Parathyroid adenoma (tissue), 2 donors: ENCODE measurements around the gene SCLT1.

Experiments used
- H2AFZ ChIP-seq: fragments of 300-600 bp; sonication (generic); one replicate; pipeline ENCODE4 v1.7.0; 2017; ENCODE audit warnings: antibody characterized with exemption, mild to moderate bottlenecking
- H3K27ac ChIP-seq: fragments of 300-600 bp; sonication (generic); one replicate; pipeline ENCODE4 v1.7.0; 2017
- H3K27me3 ChIP-seq: fragments of 300-600 bp; sonication (generic); one replicate; pipeline ENCODE4 v1.7.0; 2017; ENCODE audit warnings: low read length; ENCODE audit not compliant: control insufficient read depth, insufficient read depth
- H3K36me3 ChIP-seq: fragments of 300-600 bp; sonication (generic); one replicate; pipeline ENCODE4 v1.7.0; 2017; ENCODE audit warnings: low read length; ENCODE audit not compliant: control insufficient read depth, insufficient read depth
- H3K4me1 ChIP-seq: fragments of 300-600 bp; sonication (generic); one replicate; pipeline ENCODE4 v1.7.0; 2017; ENCODE audit warnings: control low read depth
- H3K4me2 ChIP-seq: fragments of 300-600 bp; sonication (generic); one replicate; pipeline ENCODE4 v1.7.0; 2017; ENCODE audit warnings: low read length
- H3K4me3 ChIP-seq: fragments of 300-600 bp; sonication (generic); one replicate; pipeline ENCODE4 v1.7.0; 2017; ENCODE audit warnings: low read depth, low read length
- H3K79me2 ChIP-seq: fragments of 300-600 bp; sonication (generic); one replicate; pipeline ENCODE4 v1.7.0; 2017; ENCODE audit warnings: control low read depth
- H3K9ac ChIP-seq: fragments of 300-600 bp; sonication (generic); one replicate; pipeline ENCODE4 v1.7.0; 2017; ENCODE audit warnings: mild to moderate bottlenecking
- H3K9me3 ChIP-seq: fragments of 300-600 bp; sonication (generic); one replicate; pipeline ENCODE4 v1.7.0; 2017; ENCODE audit warnings: low read length; ENCODE audit not compliant: control insufficient read depth
- TF ChIP-seq, protein P1 (sequence below): fragments of 300-600 bp; sonication (generic); IDR thresholded peaks from one replicate; pipeline ENCODE4 v1.7.0; 2017; ENCODE audit warnings: antibody characterized with exemption, mild to moderate bottlenecking
- donor health status: primary hyperparathyroidism.

Gene SCLT1

DNA sequence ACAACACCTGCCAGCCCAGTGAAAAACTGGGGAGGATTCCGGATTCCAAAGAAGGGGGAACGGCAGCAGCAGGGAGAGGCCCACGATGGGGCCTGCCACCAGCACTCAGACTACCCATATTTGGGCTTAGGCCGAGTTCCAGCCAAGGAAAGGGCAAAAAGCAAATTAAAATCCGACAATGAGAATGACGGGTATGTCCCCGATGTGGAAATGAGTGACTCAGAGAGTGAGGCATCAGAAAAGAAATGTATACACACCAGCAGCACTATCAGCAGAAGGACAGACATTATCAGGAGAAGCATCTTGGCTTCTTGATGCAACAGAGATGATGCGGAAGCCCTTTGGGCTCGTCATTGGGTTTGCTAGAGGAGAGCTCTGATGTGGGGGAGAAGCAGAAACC lies 221.4 kb downstream of the SCLT1 start:
- H3K4me1 ChIP-seq, result no peaks in the 10 kb centered on the region
- no peak overlapping the region for H3K4me3 ChIP-seq
- no peaks in the 10 kb centered on the region for H3K27me3 ChIP-seq
- H3K4me2 ChIP-seq, result no peak overlapping the region
- no peak overlapping the region for H3K27ac ChIP-seq
- TF ChIP-seq, protein P1, sequence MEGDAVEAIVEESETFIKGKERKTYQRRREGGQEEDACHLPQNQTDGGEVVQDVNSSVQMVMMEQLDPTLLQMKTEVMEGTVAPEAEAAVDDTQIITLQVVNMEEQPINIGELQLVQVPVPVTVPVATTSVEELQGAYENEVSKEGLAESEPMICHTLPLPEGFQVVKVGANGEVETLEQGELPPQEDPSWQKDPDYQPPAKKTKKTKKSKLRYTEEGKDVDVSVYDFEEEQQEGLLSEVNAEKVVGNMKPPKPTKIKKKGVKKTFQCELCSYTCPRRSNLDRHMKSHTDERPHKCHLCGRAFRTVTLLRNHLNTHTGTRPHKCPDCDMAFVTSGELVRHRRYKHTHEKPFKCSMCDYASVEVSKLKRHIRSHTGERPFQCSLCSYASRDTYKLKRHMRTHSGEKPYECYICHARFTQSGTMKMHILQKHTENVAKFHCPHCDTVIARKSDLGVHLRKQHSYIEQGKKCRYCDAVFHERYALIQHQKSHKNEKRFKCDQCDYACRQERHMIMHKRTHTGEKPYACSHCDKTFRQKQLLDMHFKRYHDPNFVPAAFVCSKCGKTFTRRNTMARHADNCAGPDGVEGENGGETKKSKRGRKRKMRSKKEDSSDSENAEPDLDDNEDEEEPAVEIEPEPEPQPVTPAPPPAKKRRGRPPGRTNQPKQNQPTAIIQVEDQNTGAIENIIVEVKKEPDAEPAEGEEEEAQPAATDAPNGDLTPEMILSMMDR, result no peak
- H3K9ac ChIP-seq, result no peak overlapping the region
- H3K9me3 ChIP-seq, result no peaks in the 10 kb centered on the region
- no peak overlapping the region for H2AFZ ChIP-seq
- H3K79me2 ChIP-seq, result no peaks in the 10 kb centered on the region
- H3K36me3 ChIP-seq, result no peaks in the 10 kb centered on the region

- H3K9me3 ChIP-seq, result no peaks in the 10 kb centered on the region
- H3K27me3 ChIP-seq, result no peaks in the 10 kb centered on the region
- no peak overlapping the region for H3K4me2 ChIP-seq
- no peaks in the 10 kb centered on the region for H3K36me3 ChIP-seq
- no peak overlapping the region for H3K27ac ChIP-seq
- TF ChIP-seq, protein P1, result no peak
- H3K4me3 ChIP-seq, result no peak overlapping the region
- H2AFZ ChIP-seq, result no peak overlapping the region
- no peaks in the 10 kb centered on the region for H3K4me1 ChIP-seq
- no peak overlapping the region for H3K9ac ChIP-seq
- H3K79me2 ChIP-seq, result no peaks in the 10 kb centered on the region
These were observed 223.4 kb downstream of the SCLT1 start for GRCh38 chr4:128869776-128870509.

DNA sequence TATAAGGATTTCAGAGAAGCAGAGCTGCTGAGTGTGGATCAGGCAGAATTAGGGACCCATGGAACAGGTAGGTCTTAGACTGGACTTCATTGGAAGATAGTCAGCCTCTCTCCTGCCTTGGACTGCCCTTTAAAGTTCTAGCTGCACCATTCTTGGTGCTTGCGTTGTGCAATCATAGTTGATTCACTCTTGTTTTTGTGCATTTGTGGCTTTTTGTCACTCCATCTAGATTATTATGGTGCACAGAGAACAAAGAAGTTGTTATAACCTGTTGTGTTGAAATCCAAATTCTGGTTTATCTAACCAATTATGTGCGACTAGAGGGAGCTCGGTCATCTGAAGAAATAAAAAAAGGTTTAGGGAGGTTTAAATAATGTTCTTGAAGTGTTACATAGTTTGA lies 224.6 kb downstream of the SCLT1 start:
- Histone ChIP-seq H3K4me1 (no peaks in the 10 kb centered on the region), H2AFZ (no peak overlapping the region), H3K9ac (no peak overlapping the region), H3K9me3 (no peaks in the 10 kb centered on the region), H3K4me2 (no peak overlapping the region), H3K36me3 (no peaks in the 10 kb centered on the region), H3K79me2 (no peaks in the 10 kb centered on the region), H3K27ac (no peak overlapping the region), H3K4me3 (no peak overlapping the region), H3K27me3 (no peaks in the 10 kb centered on the region)
- TF ChIP-seq, protein P1, result no peak

DNA sequence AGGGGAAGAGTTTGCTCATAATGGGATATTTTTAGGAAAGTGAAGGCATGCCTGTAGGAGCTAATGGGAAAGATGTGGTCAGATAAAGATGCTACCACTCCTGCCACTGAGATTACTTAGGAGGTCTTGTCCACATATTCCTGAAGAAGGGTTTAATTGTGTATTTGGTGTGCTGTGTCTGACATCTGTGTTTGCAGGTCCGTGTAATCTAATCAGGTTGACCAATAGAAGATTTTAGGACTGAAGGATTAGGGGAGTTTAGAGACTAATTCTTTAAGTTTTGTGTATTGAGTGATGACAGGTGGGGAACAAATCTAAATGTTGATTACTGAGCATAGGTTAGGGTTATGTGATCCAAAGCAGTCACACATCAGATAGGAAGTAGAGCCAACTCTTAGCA lies 226.6 kb downstream of the SCLT1 start:
- H3K9me3 ChIP-seq, result no peaks in the 10 kb centered on the region
- TF ChIP-seq, protein P1, result no peak
- no peaks in the 10 kb centered on the region for H3K4me1 ChIP-seq
- H3K27ac ChIP-seq, result no peak overlapping the region
- no peaks in the 10 kb centered on the region for H3K79me2 ChIP-seq
- H3K27me3 ChIP-seq, result no peaks in the 10 kb centered on the region
- H2AFZ ChIP-seq, result no peak overlapping the region
- H3K36me3 ChIP-seq, result no peaks in the 10 kb centered on the region
- H3K4me3 ChIP-seq, result no peak overlapping the region
- no peak overlapping the region for H3K9ac ChIP-seq
- H3K4me2 ChIP-seq, result no peak overlapping the region

DNA sequence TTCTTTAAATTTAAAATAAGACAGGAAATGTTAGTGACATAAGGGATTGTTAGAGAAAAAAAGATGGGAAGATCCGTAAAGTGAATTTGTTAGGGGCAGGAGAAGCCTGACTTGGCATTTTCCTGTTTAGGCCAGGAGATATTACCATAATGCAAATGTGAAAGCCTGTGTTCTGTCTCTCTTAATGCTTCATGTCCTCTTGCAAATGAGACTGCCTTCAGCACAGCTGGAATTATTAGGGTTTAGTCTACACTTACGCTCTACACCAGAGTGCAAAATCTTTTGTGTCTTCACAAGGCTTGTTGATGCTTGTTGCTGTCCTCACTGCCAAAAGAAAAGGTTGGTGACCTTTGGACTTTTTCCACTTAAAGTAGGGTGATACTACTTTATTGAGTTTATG lies 227.1 kb downstream of the SCLT1 start:
- H3K36me3 ChIP-seq, result no peaks in the 10 kb centered on the region
- H3K9me3 ChIP-seq, result no peaks in the 10 kb centered on the region
- H3K9ac ChIP-seq, result no peak overlapping the region
- H3K79me2 ChIP-seq, result no peaks in the 10 kb centered on the region
- no peak overlapping the region for H3K27ac ChIP-seq
- H3K4me2 ChIP-seq, result no peak overlapping the region
- TF ChIP-seq, protein P1, result no peak
- H2AFZ ChIP-seq, result no peak overlapping the region
- H3K4me3 ChIP-seq, result no peak overlapping the region
- H3K4me1 ChIP-seq, result no peaks in the 10 kb centered on the region
- H3K27me3 ChIP-seq, result no peaks in the 10 kb centered on the region
